ENCODE data around the gene RBM18. TPM values are rescaled to one million over a fixed set of nuclear protein-coding genes. Genes with fewer than 3 reads are reported as not detected.

The RBM18 gene
- total and polyA plus RNA-seq, 5 donors from 2014 or later = 26.1 to 34.8 (median 29.6) TPM

Other genes starting within 250 kb of the RBM18 start
- gene TTLL11, start 171.5 kb downstream of the RBM18 start, total RNA-seq = 3.5 TPM
- 1 to 10 TPM; 2.0 to 6.1 (median 4.2) TPM for gene TTLL11, start 171.5 kb downstream of the RBM18 start, polyA plus RNA-seq
- gene NDUFA8, start 105.1 kb downstream of the RBM18 start, total RNA-seq = 10.7 TPM
- gene NDUFA8, start 105.1 kb downstream of the RBM18 start, polyA plus RNA-seq = 10 to 100 TPM; 86.3 to 97.9 (median 94.2) TPM
- not detected for gene MORN5, start 104.9 kb downstream of the RBM18 start, total RNA-seq
- gene MORN5, start 104.9 kb downstream of the RBM18 start, polyA plus RNA-seq = not detected
- not detected for gene LHX6, start 35.9 kb downstream of the RBM18 start, total RNA-seq
- gene LHX6, start 35.9 kb downstream of the RBM18 start, polyA plus RNA-seq = not detected
- gene MRRF, start within 50 bp of the RBM18 start, total RNA-seq = 23.0 TPM
- 10 to 100 TPM; 13.9 to 24.9 (median 17.6) TPM for gene MRRF, start within 50 bp of the RBM18 start, polyA plus RNA-seq
- gene PTGS1, start 106.2 kb upstream of the RBM18 start, total RNA-seq = 9.2 TPM
- under 1 TPM; 0.03 to 0.87 (median 0.61) TPM for gene PTGS1, start 106.2 kb upstream of the RBM18 start, polyA plus RNA-seq
- not detected for gene OR1J1, start 213.1 kb upstream of the RBM18 start, total RNA-seq
- gene OR1J1, start 213.1 kb upstream of the RBM18 start, polyA plus RNA-seq = not detected
- 0.42 TPM for gene OR1J2, start 246.0 kb upstream of the RBM18 start, total RNA-seq
- gene OR1J2, start 246.0 kb upstream of the RBM18 start, polyA plus RNA-seq = not detected

Data from CD4-positive, CD25-positive, alpha-beta regulatory T cell (primary cell).